GM12878 (cell line): ENCODE measurements around the gene MRC2. TPM values are rescaled to one million over a fixed set of nuclear protein-coding genes. Genes with fewer than 3 reads are reported as not detected.

Experiments
- ATAC-seq: fragments of 200-7000 bp; cut with Tn5 transposase; 3 replicates; pipeline ENCODE4 v1.9.1; 2020; ENCODE audit warnings: mild to moderate bottlenecking, moderate library complexity
- BruUV-seq: library from RNA; stranded (reverse); fragments of 400-500 nt; replicated peaks from 2 replicates; lab custom pipeline; 2021; lab: Mats Ljungman, UMichigan
- CTCF ChIA-PET: fragments of 300-600 bp; sonication (Branson Sonifier 250); formaldehyde crosslinking; extraction: SDS; loops from one replicate; lab custom pipeline; 2021; ENCODE audit warnings: inconsistent platforms; lab: Yijun Ruan, JAX
- POLR2A ChIA-PET: fragments of 350-600 bp; formaldehyde crosslinking; extraction: SDS; loops from one replicate; lab custom pipeline; 2021; ENCODE audit warnings: inconsistent platforms; lab: Charles Lee
- RAD21 ChIA-PET: fragments of 300-600 bp; sonication (Branson Sonifier 250); formaldehyde crosslinking; loops from one replicate; lab custom pipeline; 2023; ENCODE audit warnings: antibody characterized with exemption; ENCODE audit not compliant: unreplicated experiment; lab: Charles Lee
- SMC1A ChIA-PET: fragments of 300-600 bp; sonication (Branson Sonifier 250); formaldehyde crosslinking; loops from one replicate; lab custom pipeline; 2023; ENCODE audit not compliant: unreplicated experiment, uncharacterized antibody; lab: Charles Lee
- DNase-seq: peaks from one replicate; pipeline ENCODE4 v3.0.0-alpha.2; 2011; ENCODE audit warnings: low read depth, low spot score
- FAIRE-seq: peaks from 3 replicates; lab custom pipeline; 2011; peaks lifted over from hg19 to GRCh38; lab: Jason Lieb, UNC
- H2AFZ ChIP-seq: 2 replicates; pipeline ENCODE4 v1.6.0; 2011; ENCODE audit warnings: low read depth, low read length, control low read depth; ENCODE audit not compliant: control insufficient read depth
- H3K27ac ChIP-seq: 2 replicates; pipeline ENCODE4 v1.5.1; 2011; ENCODE audit warnings: control low read depth; ENCODE audit not compliant: control insufficient read depth, insufficient read depth
- H3K27me3 ChIP-seq, 2 experiments: replicated peaks in 1 of 2; 2 replicates each; pipeline versions ENCODE4 v1.6.0 to v1.6.1; 2011; ENCODE audit warnings: low read length in 1 of 2; ENCODE audit not compliant: control insufficient read depth in 2 of 2, insufficient read depth in 2 of 2
- H3K36me3 ChIP-seq, 2 experiments: 2 replicates each; pipeline ENCODE4 v1.5.1; 2011; ENCODE audit warnings: low read length in 1 of 2; ENCODE audit not compliant: control insufficient read depth in 2 of 2, insufficient read depth in 2 of 2
- H3K4me1 ChIP-seq: 2 replicates; pipeline ENCODE4 v1.6.1; 2011; ENCODE audit warnings: mild to moderate bottlenecking, low read length, moderate library complexity, mixed read lengths; ENCODE audit not compliant: control insufficient read depth, insufficient read depth
- H3K4me2 ChIP-seq: 2 replicates; pipeline ENCODE4 v1.6.0; 2011; ENCODE audit warnings: control low read depth; ENCODE audit not compliant: control insufficient read depth, insufficient read depth
- H3K4me3 ChIP-seq: fragments of 200-600 bp; sonication (generic); 2 replicates; pipeline ENCODE4 v1.5.1; 2016
- H3K79me2 ChIP-seq: 2 replicates; pipeline ENCODE4 v1.6.0; 2011; ENCODE audit warnings: low read length; ENCODE audit not compliant: control insufficient read depth, insufficient read depth
- H3K9ac ChIP-seq: 2 replicates; pipeline ENCODE4 v1.8.0; 2011; ENCODE audit warnings: low read length, control low read depth, mixed read lengths; ENCODE audit not compliant: control insufficient read depth, insufficient read depth
- H3K9me3 ChIP-seq: replicated peaks from 3 replicates; pipeline ENCODE4 v1.5.1; 2011; ENCODE audit warnings: mild to moderate bottlenecking, low read length; ENCODE audit not compliant: control insufficient read depth, insufficient read depth
- H4K20me1 ChIP-seq: 2 replicates; pipeline ENCODE4 v1.6.0; 2011; ENCODE audit not compliant: control insufficient read depth, insufficient read depth
- ETV6 ChIP-seq, 2 experiments: fragments of 450-650 bp in 1 of 2; IDR thresholded peaks in 1 of 2; conservative IDR thresholded peaks in 1 of 2; 2 replicates each; pipeline ENCODE4 v1.6.1; 2014; ENCODE audit warnings: antibody characterized with exemption in 1 of 2, borderline replicate concordance in 1 of 2, low read depth in 1 of 2, mild to moderate bottlenecking in 1 of 2, moderate library complexity in 1 of 2
- NFYB ChIP-seq: IDR thresholded peaks from 2 replicates; pipeline ENCODE4 v1.6.1; 2011; ENCODE audit warnings: low read depth, mild to moderate bottlenecking, low read length, improper control_type of control experiment, moderate library complexity; ENCODE audit not compliant: insufficient read depth
- POLR2A ChIP-seq: IDR thresholded peaks from 2 replicates; pipeline ENCODE4 v1.6.1; 2011; ENCODE audit warnings: low read depth, mild to moderate bottlenecking, low read length
- RAD51 ChIP-seq: fragments of 450-650 bp; IDR thresholded peaks from 2 replicates; pipeline ENCODE4 v1.6.1; 2016; ENCODE audit warnings: moderate library complexity, mild to moderate bottlenecking, inconsistent platforms
- SUZ12 ChIP-seq: fragments of 200-600 bp; sonication (generic); IDR thresholded peaks from one replicate; pipeline ENCODE4 v1.6.1; 2018; ENCODE audit warnings: antibody characterized with exemption, mild to moderate bottlenecking; ENCODE audit not compliant: unreplicated experiment
- ZZZ3 ChIP-seq: IDR thresholded peaks from 2 replicates; pipeline ENCODE4 v1.6.1; 2011; ENCODE audit warnings: low read depth; ENCODE audit not compliant: control insufficient read depth, insufficient read length
- WGBS: methylation state at CpG from one replicate; pipeline ENCODE4 v1.1.6; 2016; ENCODE audit warnings: low lambda C conversion rate; ENCODE audit not compliant: insufficient replicate concordance, insufficient coverage; ENCODE audit errors: missing lambda C conversion rate; 5-methylcytosine and 5-hydroxymethylcytosine counted together
- in situ Hi-C: fragments of 300-500 bp; cut with MboI; formaldehyde crosslinking; loops from 9 replicates; pipeline ENCODE4 v1.14.3; 2018; ENCODE audit warnings: mixed read lengths
- intact Hi-C: fragments of 100-400 bp; cut with micrococcal nuclease; formaldehyde crosslinking; loops from one replicate; pipeline ENCODE4 v1.14.2; 2022; ENCODE audit not compliant: unreplicated experiment
- polyA plus RNA-seq, 11 experiments: library from polyadenylated mRNA; depleted of rRNA in 4 of 11; unstranded in 6 of 11; stranded (reverse) in 5 of 11; fragments of >200 nt; fragmentation: Nextera tagmentation in 4 of 11; fragmentation: Illumina TruSeq in 1 of 11; extraction: Ambion mirVana in 4 of 11; extraction: Trizol in 1 of 11; gene quantifications; 1 replicate in 1 of 11; 2 replicates in 10 of 11; pipeline versions ENCODE4 v1.2.1 to v1.2.3, GENCODE V29; 2011 to 2016; ENCODE audit warnings: inconsistent platforms in 2 of 11, missing spikeins in 2 of 11, low read depth in 1 of 11
- total RNA-seq, 4 experiments: library from RNA; depleted of rRNA in 3 of 4; stranded (reverse); fragments of >200 nt in 3 of 4; fragmentation: Illumina TruSeq in 1 of 4; extraction: Trizol in 1 of 4; gene quantifications; 2 replicates each; pipeline versions ENCODE4 v1.2.1 to v1.2.3, GENCODE V29; 2013 to 2021
- TF ChIP-seq, protein P1 (sequence below): fragments of 450-650 bp; IDR thresholded peaks from 2 replicates; pipeline ENCODE4 v1.6.1; 2017; ENCODE audit warnings: mild to moderate bottlenecking
- TF ChIP-seq, protein P2 (sequence below): IDR thresholded peaks from 2 replicates; pipeline ENCODE4 v1.6.1; 2011; ENCODE audit warnings: borderline replicate concordance, low read depth, mild to moderate bottlenecking, moderate library complexity, mixed read lengths, low read length; ENCODE audit not compliant: insufficient read depth; ENCODE audit errors: extremely low read length

The MRC2 gene
- total and polyA plus RNA-seq, 10 of the 15 experiments (the other 5 are each of a cell fraction or from before 2014, with no cell fraction given): 0.04 to 0.96 (median 0.30) TPM; not detected in 1

DNA sequence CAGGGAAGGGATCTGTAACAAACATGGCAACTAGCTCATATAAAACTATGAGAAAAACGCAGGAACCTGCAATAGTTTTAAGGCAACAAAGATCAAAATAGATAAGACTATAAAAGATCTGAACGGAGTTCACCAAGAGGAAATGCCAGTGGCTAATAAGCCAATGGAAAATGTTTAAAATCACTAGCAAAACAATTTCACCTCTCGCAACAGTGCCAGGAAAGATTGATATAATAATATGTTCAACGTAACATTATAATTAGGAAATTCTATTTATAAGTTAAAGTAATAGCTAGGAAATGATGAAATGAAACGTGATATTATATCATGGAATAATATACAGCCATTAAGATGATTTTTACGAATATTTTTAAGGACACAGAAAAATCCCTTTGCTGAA lies 16.0 kb downstream of the MRC2 start (continued):
- TF ChIP-seq, protein P1, sequence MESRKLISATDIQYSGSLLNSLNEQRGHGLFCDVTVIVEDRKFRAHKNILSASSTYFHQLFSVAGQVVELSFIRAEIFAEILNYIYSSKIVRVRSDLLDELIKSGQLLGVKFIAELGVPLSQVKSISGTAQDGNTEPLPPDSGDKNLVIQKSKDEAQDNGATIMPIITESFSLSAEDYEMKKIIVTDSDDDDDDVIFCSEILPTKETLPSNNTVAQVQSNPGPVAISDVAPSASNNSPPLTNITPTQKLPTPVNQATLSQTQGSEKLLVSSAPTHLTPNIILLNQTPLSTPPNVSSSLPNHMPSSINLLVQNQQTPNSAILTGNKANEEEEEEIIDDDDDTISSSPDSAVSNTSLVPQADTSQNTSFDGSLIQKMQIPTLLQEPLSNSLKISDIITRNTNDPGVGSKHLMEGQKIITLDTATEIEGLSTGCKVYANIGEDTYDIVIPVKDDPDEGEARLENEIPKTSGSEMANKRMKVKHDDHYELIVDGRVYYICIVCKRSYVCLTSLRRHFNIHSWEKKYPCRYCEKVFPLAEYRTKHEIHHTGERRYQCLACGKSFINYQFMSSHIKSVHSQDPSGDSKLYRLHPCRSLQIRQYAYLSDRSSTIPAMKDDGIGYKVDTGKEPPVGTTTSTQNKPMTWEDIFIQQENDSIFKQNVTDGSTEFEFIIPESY: no peak
- no peak for TF ChIP-seq ZZZ3

DNA sequence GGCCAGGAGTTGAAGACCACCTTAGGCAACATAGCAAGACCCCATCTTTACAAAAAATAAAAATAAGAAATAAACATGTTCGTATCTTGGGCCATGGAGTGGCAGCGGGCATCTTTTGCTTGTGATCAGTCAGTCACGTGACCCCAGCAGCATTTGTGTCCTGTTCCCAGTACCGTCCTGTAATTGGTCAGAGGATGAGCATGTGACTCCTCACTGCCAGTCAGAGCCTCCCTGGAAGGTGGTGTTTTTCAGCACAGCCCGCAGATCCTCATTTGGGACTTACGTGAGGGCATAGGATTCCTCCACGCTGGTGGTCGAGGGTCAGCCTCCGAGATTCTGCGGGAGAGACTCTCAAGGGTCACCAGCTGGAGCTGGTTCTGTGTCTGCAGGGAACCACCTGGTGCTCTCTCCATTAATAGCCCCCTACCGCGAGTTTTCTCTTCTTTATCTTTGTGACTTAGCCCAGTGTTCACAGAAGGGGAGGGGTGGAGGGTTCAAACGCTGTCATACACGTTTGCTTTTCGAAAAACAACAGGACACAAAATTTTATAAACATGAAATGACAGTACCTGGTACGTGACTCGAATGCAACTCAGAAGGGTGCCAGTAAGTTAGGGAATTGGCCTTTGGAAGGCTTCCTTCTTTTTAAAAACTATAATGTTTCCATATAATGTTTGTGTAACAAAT lies 17.2 kb downstream of the MRC2 start:
- H3K4me3 ChIP-seq: no peak overlapping the region
- no TSS peak for BruUV-seq
- H2AFZ ChIP-seq: no peak overlapping the region
- intact Hi-C loops (no loop called here), in situ Hi-C loops (no loop called here)
- WGBS: 95% methylated on average over 17 of the region's 17 CpGs
- ChIA-PET SMC1A (no interaction called here), CTCF (no interaction called here), POLR2A (no interaction called here), RAD21 (no interaction called here)
- no peak overlapping the region for H3K9ac ChIP-seq
- ATAC-seq: no peak
- no peak overlapping the region for H3K4me2 ChIP-seq
- H3K27me3 ChIP-seq: no peaks in the 10 kb centered on the region
- no peak for FAIRE-seq
- DNase-seq: no peak
- no peak overlapping the region for H3K27ac ChIP-seq
- H4K20me1 ChIP-seq: no peaks in the 10 kb centered on the region
- no peaks in the 10 kb centered on the region for H3K79me2 ChIP-seq
- H3K9me3 ChIP-seq: no peaks in the 10 kb centered on the region
- no peaks in the 10 kb centered on the region for H3K4me1 ChIP-seq
- no peak for TF ChIP-seq ETV6 (conservative IDR thresholded peaks at IDR 0.05 in 1 of 2, IDR thresholded peaks at IDR 0.05 in 1 of 2; ENCODE audit: borderline replicate concordance in 1 of 2, low read depth in 1 of 2)
- TF ChIP-seq, protein P2, sequence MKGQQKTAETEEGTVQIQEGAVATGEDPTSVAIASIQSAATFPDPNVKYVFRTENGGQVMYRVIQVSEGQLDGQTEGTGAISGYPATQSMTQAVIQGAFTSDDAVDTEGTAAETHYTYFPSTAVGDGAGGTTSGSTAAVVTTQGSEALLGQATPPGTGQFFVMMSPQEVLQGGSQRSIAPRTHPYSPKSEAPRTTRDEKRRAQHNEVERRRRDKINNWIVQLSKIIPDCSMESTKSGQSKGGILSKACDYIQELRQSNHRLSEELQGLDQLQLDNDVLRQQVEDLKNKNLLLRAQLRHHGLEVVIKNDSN: peak; percentile 52
- TF ChIP-seq SUZ12: no peak
- TF ChIP-seq RAD51: 0 out of 2 replicates have a peak, but pooled peaks have one; percentile 35
- 0 out of 2 replicates have a peak, but pooled peaks have one; percentile 27 for TF ChIP-seq NFYB
- no peak for TF ChIP-seq POLR2A
- no peaks in the 10 kb centered on the region for H3K36me3 ChIP-seq
